ENCODE measurements around the gene GFI1B.
"Not testable (repeated sequence)": the region's sequence is repeated elsewhere in the genome, so short reads cannot be mapped to it uniquely, and the experiment has no call there.

Gene GFI1B

GRCh38 chr9:132957805-132958204 is 20.7 kb upstream of the GFI1B start:
- H4K8ac ChIP-seq (ENCODE audit: low read depth, low read length): no peak overlapping the region
- no CpG with 5 or more reads among the region's 6 CpGs for WGBS (ENCODE audit: extremely low coverage, insufficient coverage, low lambda C conversion rate)

GRCh38 chr9:132961002-132961401 is 17.5 kb upstream of the GFI1B start:
- no peak for DNase-seq
- Histone ChIP-seq H3K4me2 (ENCODE audit: low read length) (no peak overlapping the region), H2BK15ac (replicated peaks; ENCODE audit: low read depth) (no peak overlapping the region), H3K36me3 (ENCODE audit: control insufficient read depth, insufficient read depth, low read length) (no peaks in the 10 kb centered on the region), H2BK120ac (ENCODE audit: low read depth, low read length) (no peak overlapping the region), H3K4me1 (ENCODE audit: control insufficient read depth, low read depth, low read length) (no peaks in the 10 kb centered on the region), H3K27me3 (ENCODE audit: insufficient read depth, low read length, poor library complexity) (no peaks in the 10 kb centered on the region), H3K4me3 (ENCODE audit: low read length) (no peak overlapping the region), H4K8ac (ENCODE audit: low read depth, low read length) (no peak overlapping the region), H3K23ac (ENCODE audit: low read length) (no peak overlapping the region), H3K4ac (ENCODE audit: low read depth, low read length) (no peak overlapping the region), H3K79me1 (ENCODE audit: low read length) (no peaks in the 10 kb centered on the region), H2BK5ac (ENCODE audit: low read length) (no peak overlapping the region), H4K5ac (ENCODE audit: low read length) (no peak overlapping the region), H3K27ac (ENCODE audit: low read depth, low read length) (no peak overlapping the region), H3K79me2 (ENCODE audit: control insufficient read depth, insufficient read depth, low read length) (no peaks in the 10 kb centered on the region), H3K9ac (ENCODE audit: low read length) (no peak overlapping the region), H3K18ac (ENCODE audit: low read length) (no peak overlapping the region), H3K56ac (ENCODE audit: low read length) (no peak overlapping the region), H2AK5ac (ENCODE audit: low read length) (no peak overlapping the region)
- WGBS (ENCODE audit: extremely low coverage, insufficient coverage, low lambda C conversion rate): no CpG with 5 or more reads among the region's 6 CpGs

More at GRCh38 chr9:132957805-132958204, 20.7 kb upstream of the GFI1B start:
- H3K36me3 ChIP-seq (ENCODE audit: control insufficient read depth, insufficient read depth, low read length): no peaks in the 10 kb centered on the region
- H2BK15ac ChIP-seq (replicated peaks; ENCODE audit: low read depth): no peak overlapping the region
- H4K5ac ChIP-seq (ENCODE audit: low read length): no peak overlapping the region
- no peak overlapping the region for H3K4me3 ChIP-seq (ENCODE audit: low read length)
- no peak overlapping the region for H3K9ac ChIP-seq (ENCODE audit: low read length)
- H3K56ac ChIP-seq (ENCODE audit: low read length): no peak overlapping the region
- H3K23ac ChIP-seq (ENCODE audit: low read length): no peak overlapping the region
- no peak overlapping the region for H3K4me2 ChIP-seq (ENCODE audit: low read length)
- no peaks in the 10 kb centered on the region for H3K4me1 ChIP-seq (ENCODE audit: control insufficient read depth, low read depth, low read length)
- H3K27me3 ChIP-seq (ENCODE audit: insufficient read depth, low read length, poor library complexity): no peaks in the 10 kb centered on the region
- no peak overlapping the region for H2BK5ac ChIP-seq (ENCODE audit: low read length)
- DNase-seq: no peak
- no peak overlapping the region for H3K27ac ChIP-seq (ENCODE audit: low read depth, low read length)
- no peaks in the 10 kb centered on the region for H3K79me1 ChIP-seq (ENCODE audit: low read length)
- no peak overlapping the region for H2BK120ac ChIP-seq (ENCODE audit: low read depth, low read length)
- H3K79me2 ChIP-seq (ENCODE audit: control insufficient read depth, insufficient read depth, low read length): no peaks in the 10 kb centered on the region
- no peak overlapping the region for H3K18ac ChIP-seq (ENCODE audit: low read length)
- H2AK5ac ChIP-seq (ENCODE audit: low read length): no peak overlapping the region
- H3K4ac ChIP-seq (ENCODE audit: low read depth, low read length): no peak overlapping the region

GRCh38 chr9:132965478-132965877 is 13.0 kb upstream of the GFI1B start:
- no peak overlapping the region for H2BK120ac ChIP-seq (ENCODE audit: low read depth, low read length)
- no CpG with 5 or more reads among the region's 9 CpGs for WGBS (ENCODE audit: extremely low coverage, insufficient coverage, low lambda C conversion rate)
- no peak overlapping the region for H2BK5ac ChIP-seq (ENCODE audit: low read length)
- H3K36me3 ChIP-seq (ENCODE audit: control insufficient read depth, insufficient read depth, low read length): no peaks in the 10 kb centered on the region
- no peak overlapping the region for H3K18ac ChIP-seq (ENCODE audit: low read length)
- no peaks in the 10 kb centered on the region for H3K27me3 ChIP-seq (ENCODE audit: insufficient read depth, low read length, poor library complexity)
- no peaks in the 10 kb centered on the region for H3K79me1 ChIP-seq (ENCODE audit: low read length)
- no peak overlapping the region for H3K4me3 ChIP-seq (ENCODE audit: low read length)
- no peak overlapping the region for H3K56ac ChIP-seq (ENCODE audit: low read length)
- H3K79me2 ChIP-seq (ENCODE audit: control insufficient read depth, insufficient read depth, low read length): no peaks in the 10 kb centered on the region
- H3K23ac ChIP-seq (ENCODE audit: low read length): no peak overlapping the region
- H3K4me2 ChIP-seq (ENCODE audit: low read length): no peak overlapping the region
- H4K5ac ChIP-seq (ENCODE audit: low read length): no peak overlapping the region
- no peak for DNase-seq
- no peak overlapping the region for H2BK15ac ChIP-seq (replicated peaks; ENCODE audit: low read depth)
- no peak overlapping the region for H3K4ac ChIP-seq (ENCODE audit: low read depth, low read length)
- H3K4me1 ChIP-seq (ENCODE audit: control insufficient read depth, low read depth, low read length): no peaks in the 10 kb centered on the region
- H4K8ac ChIP-seq (ENCODE audit: low read depth, low read length): no peak overlapping the region
- H3K9ac ChIP-seq (ENCODE audit: low read length): no peak overlapping the region
- H3K27ac ChIP-seq (ENCODE audit: low read depth, low read length): no peak overlapping the region
- no peak overlapping the region for H2AK5ac ChIP-seq (ENCODE audit: low read length)

GRCh38 chr9:132967908-132968307 is 10.6 kb upstream of the GFI1B start:
- H2BK120ac ChIP-seq (ENCODE audit: low read depth, low read length); DNase-seq; H2AK5ac ChIP-seq (ENCODE audit: low read length); H3K23ac ChIP-seq (ENCODE audit: low read length); H4K8ac ChIP-seq (ENCODE audit: low read depth, low read length); H2BK5ac ChIP-seq (ENCODE audit: low read length); H3K4me3 ChIP-seq (ENCODE audit: low read length); H3K27me3 ChIP-seq (ENCODE audit: insufficient read depth, low read length, poor library complexity); H3K79me2 ChIP-seq (ENCODE audit: control insufficient read depth, insufficient read depth, low read length); H4K5ac ChIP-seq (ENCODE audit: low read length); H3K4ac ChIP-seq (ENCODE audit: low read depth, low read length); H3K4me2 ChIP-seq (ENCODE audit: low read length); H2BK15ac ChIP-seq (replicated peaks; ENCODE audit: low read depth); H3K9ac ChIP-seq (ENCODE audit: low read length); H3K18ac ChIP-seq (ENCODE audit: low read length); H3K79me1 ChIP-seq (ENCODE audit: low read length); H3K27ac ChIP-seq (ENCODE audit: low read depth, low read length); H3K36me3 ChIP-seq (ENCODE audit: control insufficient read depth, insufficient read depth, low read length); H3K56ac ChIP-seq (ENCODE audit: low read length); H3K4me1 ChIP-seq (ENCODE audit: control insufficient read depth, low read depth, low read length): not testable (repeated sequence)
- no CpG with 5 or more reads among the region's 3 CpGs for WGBS (ENCODE audit: extremely low coverage, insufficient coverage, low lambda C conversion rate)

GRCh38 chr9:132969783-132970182 is 8.7 kb upstream of the GFI1B start:
- Histone ChIP-seq H3K27me3 (ENCODE audit: insufficient read depth, low read length, poor library complexity) (no peaks in the 10 kb centered on the region), H2BK5ac (ENCODE audit: low read length) (no peak overlapping the region), H4K5ac (ENCODE audit: low read length) (no peak overlapping the region), H3K79me1 (ENCODE audit: low read length) (no peaks in the 10 kb centered on the region), H4K8ac (ENCODE audit: low read depth, low read length) (no peak overlapping the region), H3K18ac (ENCODE audit: low read length) (no peak overlapping the region), H2AK5ac (ENCODE audit: low read length) (no peak overlapping the region), H2BK120ac (ENCODE audit: low read depth, low read length) (no peak overlapping the region), H3K79me2 (ENCODE audit: control insufficient read depth, insufficient read depth, low read length) (no peaks in the 10 kb centered on the region), H3K23ac (ENCODE audit: low read length) (no peak overlapping the region), H2BK15ac (replicated peaks; ENCODE audit: low read depth) (no peak overlapping the region), H3K4ac (ENCODE audit: low read depth, low read length) (no peak overlapping the region), H3K36me3 (ENCODE audit: control insufficient read depth, insufficient read depth, low read length) (no peaks in the 10 kb centered on the region), H3K27ac (ENCODE audit: low read depth, low read length) (no peak overlapping the region), H3K4me1 (ENCODE audit: control insufficient read depth, low read depth, low read length) (no peaks in the 10 kb centered on the region), H3K4me2 (ENCODE audit: low read length) (no peak overlapping the region), H3K4me3 (ENCODE audit: low read length) (no peak overlapping the region), H3K9ac (ENCODE audit: low read length) (no peak overlapping the region), H3K56ac (ENCODE audit: low read length) (no peak overlapping the region)
- no CpG with 5 or more reads among the region's 7 CpGs for WGBS (ENCODE audit: extremely low coverage, insufficient coverage, low lambda C conversion rate)
- no peak for DNase-seq

GRCh38 chr9:132970324-132971062 is 8.0 kb upstream of the GFI1B start:
- Histone ChIP-seq H3K23ac (ENCODE audit: low read length) (no peak overlapping the region), H2BK5ac (ENCODE audit: low read length) (no peak overlapping the region), H2BK120ac (ENCODE audit: low read depth, low read length) (no peak overlapping the region), H3K18ac (ENCODE audit: low read length) (no peak overlapping the region), H2AK5ac (ENCODE audit: low read length) (no peak overlapping the region), H3K27me3 (ENCODE audit: insufficient read depth, low read length, poor library complexity) (no peaks in the 10 kb centered on the region), H3K4me2 (ENCODE audit: low read length) (no peak overlapping the region), H3K4me3 (ENCODE audit: low read length) (no peak overlapping the region), H4K5ac (ENCODE audit: low read length) (no peak overlapping the region), H3K79me2 (ENCODE audit: control insufficient read depth, insufficient read depth, low read length) (no peaks in the 10 kb centered on the region), H2BK15ac (replicated peaks; ENCODE audit: low read depth) (no peak overlapping the region), H3K79me1 (ENCODE audit: low read length) (no peaks in the 10 kb centered on the region), H4K8ac (ENCODE audit: low read depth, low read length) (no peak overlapping the region), H3K36me3 (ENCODE audit: control insufficient read depth, insufficient read depth, low read length) (no peaks in the 10 kb centered on the region), H3K4ac (ENCODE audit: low read depth, low read length) (no peak overlapping the region), H3K56ac (ENCODE audit: low read length) (no peak overlapping the region), H3K27ac (ENCODE audit: low read depth, low read length) (no peak overlapping the region), H3K4me1 (ENCODE audit: control insufficient read depth, low read depth, low read length) (no peaks in the 10 kb centered on the region), H3K9ac (ENCODE audit: low read length) (no peak overlapping the region)
- no peak for DNase-seq
- WGBS (ENCODE audit: extremely low coverage, insufficient coverage, low lambda C conversion rate): no CpG with 5 or more reads among the region's 16 CpGs
